Stimulated activated CD8-positive, alpha-beta memory T cell treated with anti-CD3 and anti-CD28 coated beads, Interleukin-4, amount 100 ng/mL, for 1 hour (primary cell): Measurements from ENCODE around the gene ARID5B.
"Not testable (repeated sequence)": the region's sequence is repeated elsewhere in the genome, so short reads cannot be mapped to it uniquely, and the experiment has no call there.

ENCODE experiments used
- DNase-seq, 2 donors: peaks; one replicate each; pipeline ENCODE4 v3.0.0-alpha.2; 2020; ENCODE audit warnings: low read depth in 2 of 2, low spot score in 1 of 2

ARID5B gene

GRCh38 chr10:61900829-61901792 is at the start of gene ARID5B:
ARID5B (plus strand) TSS chr10:61901699; CDS start chr10:61901710, 11 bp downstream.
- no peak for DNase-seq

- no peak for DNase-seq
These were observed 49.2 kb upstream of the ARID5B start for GRCh38 chr10:61852261-61852660.

- no peak for DNase-seq
These were observed 45.7 kb upstream of the ARID5B start for GRCh38 chr10:61855771-61856170.

- no peak for DNase-seq
These were observed 43.8 kb upstream of the ARID5B start for GRCh38 chr10:61857746-61858145.

GRCh38 chr10:61859786-61860185 is 41.7 kb upstream of the ARID5B start:
- DNase-seq: no peak

GRCh38 chr10:61860964-61861758 is 40.3 kb upstream of the ARID5B start:
- DNase-seq: no peak

- DNase-seq: no peak
These were observed 37.5 kb upstream of the ARID5B start for GRCh38 chr10:61863981-61864380.

- no peak for DNase-seq
These were observed 34.7 kb upstream of the ARID5B start for GRCh38 chr10:61866700-61867368.

- DNase-seq: not testable (repeated sequence)
These were observed 34.1 kb upstream of the ARID5B start for GRCh38 chr10:61867374-61867773.

- DNase-seq: peak; percentile 7 to 15
These were observed 33.7 kb upstream of the ARID5B start for GRCh38 chr10:61867817-61868216.

GRCh38 chr10:61869041-61869675 is 32.3 kb upstream of the ARID5B start:
- no peak for DNase-seq

GRCh38 chr10:61869774-61870525 is 31.5 kb upstream of the ARID5B start:
- DNase-seq: no peak

- DNase-seq: no peak
These were observed 31.0 kb upstream of the ARID5B start for GRCh38 chr10:61870526-61870895.

GRCh38 chr10:61871487-61871886 is 30.0 kb upstream of the ARID5B start:
- no peak for DNase-seq

GRCh38 chr10:61877887-61878739 is 23.4 kb upstream of the ARID5B start:
- no peak for DNase-seq

- no peak for DNase-seq
These were observed 22.8 kb upstream of the ARID5B start for GRCh38 chr10:61878740-61879068.

GRCh38 chr10:61882621-61883370 is 18.7 kb upstream of the ARID5B start:
- no peak for DNase-seq

- DNase-seq: no peak
These were observed 18.0 kb upstream of the ARID5B start for GRCh38 chr10:61883371-61884025.
